ENCODE measurements around the gene NSG2. TPM values are rescaled to one million over a fixed set of nuclear protein-coding genes. Genes with fewer than 3 reads are reported as not detected.

The NSG2 gene
- total RNA-seq, 1 experiment from 2014 or later, result not detected

- H3K27ac ChIP-seq (ENCODE audit: insufficient read length, low read depth, low read length), result no peak overlapping the region
- Mint-ChIP-seq H3K36me3 (ENCODE audit: insufficient read depth in 1 of 3, low read depth in 3 of 3) (no peaks in the 10 kb centered on the region), H3K4me3 (no peak overlapping the region), H3K27me3 (ENCODE audit: low read depth) (peaks cover 6% of the 10 kb centered on the region), H3K4me1 (peaks cover 6 to 8% of the 10 kb centered on the region in 2 experiments), H3K27ac (no peak overlapping the region), H3K9me3 (no peaks in the 10 kb centered on the region)
- H3K23ac ChIP-seq (ENCODE audit: insufficient read length, low read depth, low read length), result no peak overlapping the region
- H4K8ac ChIP-seq (replicated peaks; ENCODE audit: insufficient read length, low read depth, low read length), result no peak overlapping the region
- H3K14ac ChIP-seq (ENCODE audit: insufficient read depth, low read length), result no peak overlapping the region
- no peaks in the 10 kb centered on the region for H3K27me3 ChIP-seq (ENCODE audit: insufficient read depth, low read length)
- no peak overlapping the region for H4K5ac ChIP-seq (ENCODE audit: insufficient read length, low read depth, low read length)
- H2BK5ac ChIP-seq (ENCODE audit: insufficient read length, low read length), result no peak overlapping the region
- H3K4me1 ChIP-seq (ENCODE audit: insufficient read depth, low read length), result no peaks in the 10 kb centered on the region
- H3K4me2 ChIP-seq (ENCODE audit: insufficient read depth, insufficient read length, low read length), result no peak overlapping the region
- no peak overlapping the region for H3K18ac ChIP-seq (ENCODE audit: insufficient read length, low read depth, low read length)
- no peaks in the 10 kb centered on the region for H4K20me1 ChIP-seq (ENCODE audit: control insufficient read depth, insufficient read depth, insufficient read length)
- no peak overlapping the region for H3T11ph ChIP-seq (ENCODE audit: low read length)
- no peak overlapping the region for H2AFZ ChIP-seq (ENCODE audit: low read length)
- no peak overlapping the region for H2BK120ac ChIP-seq (ENCODE audit: low read depth, low read length, poor library complexity, severe bottlenecking)
- H3K79me2 ChIP-seq (ENCODE audit: insufficient read depth, low read length), result no peaks in the 10 kb centered on the region
- H3K4ac ChIP-seq (ENCODE audit: low read depth, low read length), result no peak overlapping the region
- H2BK20ac ChIP-seq (ENCODE audit: low read depth, low read length, poor library complexity, severe bottlenecking), result no peak overlapping the region
- no peak overlapping the region for H4K91ac ChIP-seq (ENCODE audit: insufficient read length, low read depth, low read length)
- H3K79me1 ChIP-seq (ENCODE audit: insufficient read depth, low read depth, low read length, poor library complexity, severe bottlenecking), result no peaks in the 10 kb centered on the region
- H2BK15ac ChIP-seq (ENCODE audit: low read depth, low read length), result no peak overlapping the region
- no peaks in the 10 kb centered on the region for H3K23me2 ChIP-seq (ENCODE audit: insufficient read length, low read depth, low read length, poor library complexity, severe bottlenecking)
- no peak overlapping the region for H2BK12ac ChIP-seq (ENCODE audit: insufficient read length, low read depth, low read length)
- no CpG with 5 or more reads among the region's 3 CpGs for WGBS (ENCODE audit: extremely low coverage, insufficient read length, low lambda C conversion rate)
- H3K56ac ChIP-seq (ENCODE audit: insufficient read length, low read depth, low read length), result no peak overlapping the region
- H3K9ac ChIP-seq (ENCODE audit: extremely low read depth, insufficient read length, low read length), result no peak overlapping the region
- no peaks in the 10 kb centered on the region for H3K9me3 ChIP-seq (ENCODE audit: control insufficient read depth, low read depth, low read length)
- DNase-seq, result no peak
- H2AK5ac ChIP-seq (ENCODE audit: insufficient read length, low read length), result no peak overlapping the region
- TF ChIP-seq CTCF (conservative IDR thresholded peaks at IDR 0.05), result no peak
These were observed 94.1 kb downstream of the NSG2 start for GRCh38 chr5:174139623-174140022.
